A673 (cell line): ENCODE data around the gene MBD5. TPM values are rescaled to one million over a fixed set of nuclear protein-coding genes. Genes with fewer than 3 reads are reported as not detected.

Source experiments
- BruUV-seq: library from RNA; stranded (reverse); fragments of 400-500 nt; replicated peaks from 2 replicates; lab custom pipeline; 2021; lab: Mats Ljungman, UMichigan
- CTCF ChIA-PET: fragments of 300-600 bp; sonication (Branson Sonifier 250); formaldehyde crosslinking; loops from one replicate; lab custom pipeline; 2022; ENCODE audit warnings: antibody characterized with exemption; lab: Charles Lee
- POLR2A ChIA-PET: fragments of 300-600 bp; sonication (Branson Sonifier 250); formaldehyde crosslinking; loops from one replicate; lab custom pipeline; 2022; ENCODE audit warnings: antibody characterized with exemption; ENCODE audit not compliant: low non-redundant PET; lab: Charles Lee
- DNase-seq: peaks from one replicate; pipeline ENCODE4 v3.0.0-alpha.2; 2015; ENCODE audit warnings: low spot score
- H3K27ac ChIP-seq: fragments of 200-600 bp; sonication (generic); 2 replicates; pipeline ENCODE4 v1.5.1; 2016; ENCODE audit warnings: mixed run types, low read depth, mild to moderate bottlenecking, mixed read lengths, antibody characterized with exemption, low read length; ENCODE audit not compliant: poor library complexity, severe bottlenecking
- H3K27me3 ChIP-seq: fragments of 200-600 bp; sonication (generic); replicated peaks from 2 replicates; pipeline ENCODE4 v1.6.1; 2017; ENCODE audit warnings: mixed run types, low read depth, mild to moderate bottlenecking, mixed read lengths, antibody characterized with exemption, low read length; ENCODE audit not compliant: insufficient read depth, poor library complexity
- H3K36me3 ChIP-seq: fragments of 200-600 bp; sonication (generic); 2 replicates; pipeline ENCODE4 v1.6.1; 2016; ENCODE audit warnings: mixed run types, mild to moderate bottlenecking, mixed read lengths, antibody characterized with exemption, low read length; ENCODE audit not compliant: insufficient read depth, poor library complexity, severe bottlenecking
- H3K4me1 ChIP-seq: fragments of 200-600 bp; sonication (generic); 2 replicates; pipeline ENCODE4 v1.6.1; 2017; ENCODE audit warnings: mixed run types, mild to moderate bottlenecking, mixed read lengths, antibody characterized with exemption, low read length; ENCODE audit not compliant: insufficient read depth, poor library complexity, severe bottlenecking
- H3K4me3 ChIP-seq: fragments of 200-600 bp; sonication (generic); 2 replicates; pipeline ENCODE4 v1.5.1; 2016; ENCODE audit warnings: low read depth, mixed run types, mild to moderate bottlenecking, mixed read lengths, low read length; ENCODE audit not compliant: poor library complexity, severe bottlenecking
- H3K9me3 ChIP-seq: fragments of 200-600 bp; sonication (generic); 2 replicates; pipeline ENCODE4 v1.6.1; 2016; ENCODE audit warnings: mixed run types, low read depth, mild to moderate bottlenecking, mixed read lengths, antibody characterized with exemption, low read length; ENCODE audit not compliant: poor library complexity, severe bottlenecking
- EZH2 ChIP-seq: fragments of 200-600 bp; sonication (generic); IDR thresholded peaks from 2 replicates; pipeline ENCODE4 v1.6.1; 2017; ENCODE audit warnings: borderline replicate concordance, low read depth, mild to moderate bottlenecking, mixed read lengths, antibody characterized with exemption, low read length; ENCODE audit not compliant: poor library complexity, severe bottlenecking
- intact Hi-C: fragments of 100-400 bp; cut with micrococcal nuclease; formaldehyde crosslinking; loops from one replicate; pipeline ENCODE4 v1.10.0; 2022; ENCODE audit not compliant: unreplicated experiment
- total RNA-seq: library from RNA; stranded (reverse); gene quantifications from 2 replicates; pipeline ENCODE4 v1.2.3, GENCODE V29; 2021
- TF ChIP-seq, protein P1 (sequence below): fragments of 300-800, 200-600 bp; sonication (generic); conservative IDR thresholded peaks from 2 replicates; pipeline ENCODE4 v1.5.1; 2017; ENCODE audit warnings: low read depth, mild to moderate bottlenecking, antibody characterized with exemption, low read length, moderate library complexity, mixed read lengths

MBD5 gene
- total RNA-seq, 1 experiment from 2014 or later = 32.4 TPM

DNA sequence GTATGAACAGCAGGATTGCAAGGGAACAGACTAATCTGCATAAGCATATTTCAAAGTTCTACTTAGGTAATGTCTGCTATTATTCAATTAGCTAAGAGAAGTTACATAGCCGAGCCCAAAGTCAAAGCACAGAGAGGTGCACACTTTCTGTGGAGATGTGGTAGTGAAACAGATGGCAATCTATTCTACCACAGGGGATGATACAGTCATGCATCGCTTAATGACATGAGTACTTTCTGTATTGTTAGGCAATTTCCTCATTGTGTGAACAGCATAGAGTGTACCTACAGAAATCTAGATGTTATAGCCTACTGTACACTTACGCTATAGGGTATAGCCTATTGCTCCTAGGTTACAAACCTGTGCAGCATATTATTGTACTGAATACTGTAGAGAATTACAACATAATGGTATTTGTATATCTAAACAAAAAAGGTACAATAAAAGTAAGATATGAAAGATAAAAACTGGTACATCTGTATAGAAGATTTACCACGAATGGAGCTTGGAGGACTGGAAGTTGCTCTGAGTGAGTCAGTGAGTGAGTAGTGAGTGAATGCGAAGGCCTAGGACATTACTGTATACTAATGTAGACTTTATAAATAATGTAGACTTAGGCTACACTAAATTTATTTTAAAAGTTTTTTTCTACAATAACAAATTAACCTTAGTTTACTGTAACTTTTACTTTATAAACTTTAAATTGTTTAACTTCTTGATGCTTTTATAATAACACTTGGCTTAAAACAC, 197.6 kb downstream of the MBD5 start:
- intact Hi-C loops = no loop called here
- ChIA-PET CTCF (no interaction called here), POLR2A (no interaction called here)
- no peaks in the 10 kb centered on the region for H3K36me3 ChIP-seq
- BruUV-seq = no TSS peak
- H3K4me3 ChIP-seq = no peak overlapping the region
- H3K27ac ChIP-seq = no peak overlapping the region
- no peaks in the 10 kb centered on the region for H3K4me1 ChIP-seq
- no peak for DNase-seq
- H3K9me3 ChIP-seq = peaks cover 9% of the 10 kb centered on the region
- TF ChIP-seq EZH2 = no peak
- TF ChIP-seq, protein P1, sequence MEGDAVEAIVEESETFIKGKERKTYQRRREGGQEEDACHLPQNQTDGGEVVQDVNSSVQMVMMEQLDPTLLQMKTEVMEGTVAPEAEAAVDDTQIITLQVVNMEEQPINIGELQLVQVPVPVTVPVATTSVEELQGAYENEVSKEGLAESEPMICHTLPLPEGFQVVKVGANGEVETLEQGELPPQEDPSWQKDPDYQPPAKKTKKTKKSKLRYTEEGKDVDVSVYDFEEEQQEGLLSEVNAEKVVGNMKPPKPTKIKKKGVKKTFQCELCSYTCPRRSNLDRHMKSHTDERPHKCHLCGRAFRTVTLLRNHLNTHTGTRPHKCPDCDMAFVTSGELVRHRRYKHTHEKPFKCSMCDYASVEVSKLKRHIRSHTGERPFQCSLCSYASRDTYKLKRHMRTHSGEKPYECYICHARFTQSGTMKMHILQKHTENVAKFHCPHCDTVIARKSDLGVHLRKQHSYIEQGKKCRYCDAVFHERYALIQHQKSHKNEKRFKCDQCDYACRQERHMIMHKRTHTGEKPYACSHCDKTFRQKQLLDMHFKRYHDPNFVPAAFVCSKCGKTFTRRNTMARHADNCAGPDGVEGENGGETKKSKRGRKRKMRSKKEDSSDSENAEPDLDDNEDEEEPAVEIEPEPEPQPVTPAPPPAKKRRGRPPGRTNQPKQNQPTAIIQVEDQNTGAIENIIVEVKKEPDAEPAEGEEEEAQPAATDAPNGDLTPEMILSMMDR = no peak
- H3K27me3 ChIP-seq = no peaks in the 10 kb centered on the region

DNA sequence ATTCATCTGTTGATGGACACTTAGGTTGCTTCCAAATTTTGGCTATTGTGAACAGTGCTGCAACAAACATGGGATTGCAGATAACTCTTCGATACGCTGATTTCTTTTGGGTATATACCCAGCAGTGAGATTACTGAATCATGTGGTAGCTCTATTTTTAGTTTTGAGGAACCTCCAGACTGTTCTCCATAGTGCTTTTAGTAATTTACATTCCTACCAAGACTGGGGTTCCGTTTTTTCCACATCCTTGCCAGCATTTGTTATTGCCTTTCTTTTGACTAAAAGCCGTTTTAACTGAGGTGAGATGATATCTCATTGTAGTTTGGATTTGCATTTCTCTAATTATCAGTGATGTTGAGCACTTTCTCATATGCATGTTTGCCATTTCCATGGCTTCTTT, 200.3 kb downstream of the MBD5 start:
- Histone ChIP-seq H3K27ac (no peak overlapping the region), H3K4me3 (no peak overlapping the region), H3K27me3 (no peaks in the 10 kb centered on the region), H3K9me3 (peaks cover 9% of the 10 kb centered on the region), H3K4me1 (no peaks in the 10 kb centered on the region), H3K36me3 (no peaks in the 10 kb centered on the region)
- ChIA-PET POLR2A (no interaction called here), CTCF (no interaction called here)
- no TSS peak for BruUV-seq
- no peak for TF ChIP-seq EZH2
- TF ChIP-seq, protein P1 = no peak
- no peak for DNase-seq
- intact Hi-C loops = no loop called here

DNA sequence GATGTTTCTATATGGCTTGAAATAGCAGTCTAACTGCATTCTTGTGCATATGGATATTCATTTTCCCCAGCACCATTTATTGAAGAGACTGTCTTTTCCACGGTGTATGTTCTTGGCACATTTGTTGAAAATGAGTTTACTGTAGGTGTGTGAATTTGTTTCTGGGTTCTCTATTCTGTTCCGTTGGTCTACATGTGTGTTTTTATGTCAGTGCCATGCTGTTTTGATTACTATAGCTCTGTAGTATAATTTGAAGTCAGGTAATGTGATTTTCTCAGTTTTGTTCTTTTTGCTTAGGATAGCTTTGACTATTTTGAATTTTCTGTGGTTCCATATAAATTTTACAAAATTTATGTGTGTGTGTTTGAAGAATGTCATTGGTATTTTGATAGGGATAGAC, 201.0 kb downstream of the MBD5 start:
- no peaks in the 10 kb centered on the region for H3K27me3 ChIP-seq
- no TSS peak for BruUV-seq
- CTCF ChIA-PET = no interaction called here
- no peaks in the 10 kb centered on the region for H3K36me3 ChIP-seq
- peaks cover 9% of the 10 kb centered on the region for H3K9me3 ChIP-seq
- TF ChIP-seq, protein P1 = no peak
- TF ChIP-seq EZH2 = no peak
- H3K4me3 ChIP-seq = no peak overlapping the region
- no peaks in the 10 kb centered on the region for H3K4me1 ChIP-seq
- H3K27ac ChIP-seq = no peak overlapping the region
- intact Hi-C loops = no loop called here
- POLR2A ChIA-PET = interaction anchor here (0.6 kb wide), 1 partner anchor 1337 kb away, joined by 5 read pairs; no protein-coding TSS in a partner anchor
- no peak for DNase-seq
